Activated CD4-positive, alpha-beta T cell treated with anti-CD3 and anti-CD28 coated beads, Interleukin-10, Interleukin-2, amounts not matched to agents 100 ng/mL and 50 ng/mL, durations not matched to agents 16 hours and 8 hours (primary cell): ENCODE results near the gene FAIM2.

Experiments
- DNase-seq: peaks from one replicate; pipeline ENCODE4 v3.0.0-alpha.2; 2020

FAIM2 gene

GRCh38 chr12:49819786-49820185 lies 83.9 kb downstream of the FAIM2 start:
- DNase-seq: no peak

- no peak for DNase-seq
Measured at GRCh38 chr12:49818241-49818895, 85.3 kb downstream of the FAIM2 start.
